MM.1S (cell line): ENCODE data around the gene TOM1L1.

ENCODE experiments used
- DNase-seq: peaks from one replicate; pipeline ENCODE4 v3.0.0-alpha.2; 2015
- H2AFZ ChIP-seq: fragments of 300-600 bp; sonication (generic); 2 replicates; pipeline ENCODE4 v1.6.0; 2016; ENCODE audit warnings: antibody characterized with exemption, low read length
- H3F3A ChIP-seq: fragments of 300-600 bp; sonication (generic); 2 replicates; pipeline ENCODE4 v1.6.1; 2016; ENCODE audit warnings: mild to moderate bottlenecking, antibody characterized with exemption, low read length, moderate library complexity, mixed read lengths; ENCODE audit not compliant: insufficient read depth
- H3K27ac ChIP-seq: fragments of 300-600 bp; sonication (generic); 2 replicates; pipeline ENCODE4 v1.5.1; 2016; ENCODE audit warnings: mild to moderate bottlenecking, low read length
- H3K27me3 ChIP-seq: fragments of 300-600 bp; sonication (generic); replicated peaks from 2 replicates; pipeline ENCODE4 v1.6.0; 2016; ENCODE audit warnings: low read length; ENCODE audit not compliant: insufficient read depth
- H3K36me3 ChIP-seq: fragments of 300-600 bp; sonication (generic); replicated peaks from 2 replicates; pipeline ENCODE4 v1.6.1; 2016; ENCODE audit warnings: mild to moderate bottlenecking, low read length, mixed read lengths; ENCODE audit not compliant: insufficient read depth
- H3K4me1 ChIP-seq: fragments of 300-600 bp; sonication (generic); 2 replicates; pipeline ENCODE4 v1.6.1; 2016; ENCODE audit warnings: low read length, mixed read lengths
- H3K4me2 ChIP-seq: fragments of 300-600 bp; sonication (generic); 2 replicates; pipeline ENCODE4 v1.6.0; 2016; ENCODE audit warnings: low read depth, low read length
- H3K4me3 ChIP-seq: fragments of 300-600 bp; sonication (generic); 2 replicates; pipeline ENCODE4 v1.5.1; 2016; ENCODE audit warnings: low read length, mixed read lengths
- H3K79me2 ChIP-seq: fragments of 300-600 bp; sonication (generic); 2 replicates; pipeline ENCODE4 v1.6.1; 2016; ENCODE audit warnings: mixed run types, low read length, mixed read lengths
- H3K9ac ChIP-seq: fragments of 300-600 bp; sonication (generic); 2 replicates; pipeline ENCODE4 v1.6.1; 2016; ENCODE audit warnings: low read length, mixed read lengths
- H3K9me2 ChIP-seq: fragments of 300-600 bp; sonication (generic); replicated peaks from 2 replicates; pipeline ENCODE4 v1.6.1; 2016; ENCODE audit warnings: mild to moderate bottlenecking, low read length, mixed read lengths; ENCODE audit not compliant: insufficient read depth
- H3K9me3 ChIP-seq: fragments of 300-600 bp; sonication (generic); replicated peaks from 2 replicates; pipeline ENCODE4 v1.6.1; 2016; ENCODE audit warnings: mild to moderate bottlenecking, low read length, mixed read lengths; ENCODE audit not compliant: insufficient read depth
- H4K20me1 ChIP-seq: fragments of 300-600 bp; sonication (generic); 2 replicates; pipeline ENCODE4 v1.6.1; 2016; ENCODE audit warnings: mild to moderate bottlenecking, low read length, moderate library complexity, mixed read lengths; ENCODE audit not compliant: insufficient read depth
- EZH2 ChIP-seq: fragments of 300-600 bp; sonication (generic); optimal IDR thresholded peaks from 2 replicates; pipeline ENCODE3; 2017; ENCODE audit warnings: low read depth, mild to moderate bottlenecking, antibody characterized with exemption, low read length, mixed read lengths
- EZH2phosphoT487 ChIP-seq: fragments of 300-600 bp; sonication (generic); IDR thresholded peaks from 2 replicates; pipeline ENCODE4 v1.6.1; 2018; ENCODE audit warnings: antibody characterized with exemption, low read length
- TF ChIP-seq, protein P1 (sequence below): fragments of 300-600 bp; sonication (generic); IDR thresholded peaks from 2 replicates; pipeline ENCODE4 v1.5.1; 2016; ENCODE audit warnings: antibody characterized with exemption, low read length, mixed read lengths

Gene TOM1L1

DNA sequence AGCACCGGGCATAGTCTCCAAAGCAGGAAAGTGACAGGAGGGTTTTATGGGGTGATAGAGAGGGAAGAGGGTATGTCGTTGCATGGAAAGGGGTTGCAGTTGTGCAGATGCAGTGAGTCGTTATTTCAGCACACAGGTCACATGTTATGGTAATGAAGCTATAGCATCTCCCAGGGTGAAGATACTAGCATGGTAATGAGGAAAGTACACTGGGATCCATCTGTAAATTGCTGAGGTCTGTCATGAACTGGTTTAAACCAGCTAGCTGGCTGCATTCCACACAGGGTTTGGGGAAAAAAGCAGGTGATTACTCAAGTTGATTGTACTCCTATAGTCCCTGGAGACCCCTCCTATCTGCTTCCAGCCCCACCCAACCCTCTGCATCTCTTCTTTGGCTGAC, 56.1 kb downstream of the TOM1L1 start:
- H3K4me1 ChIP-seq = no peaks in the 10 kb centered on the region
- TF ChIP-seq, protein P1, sequence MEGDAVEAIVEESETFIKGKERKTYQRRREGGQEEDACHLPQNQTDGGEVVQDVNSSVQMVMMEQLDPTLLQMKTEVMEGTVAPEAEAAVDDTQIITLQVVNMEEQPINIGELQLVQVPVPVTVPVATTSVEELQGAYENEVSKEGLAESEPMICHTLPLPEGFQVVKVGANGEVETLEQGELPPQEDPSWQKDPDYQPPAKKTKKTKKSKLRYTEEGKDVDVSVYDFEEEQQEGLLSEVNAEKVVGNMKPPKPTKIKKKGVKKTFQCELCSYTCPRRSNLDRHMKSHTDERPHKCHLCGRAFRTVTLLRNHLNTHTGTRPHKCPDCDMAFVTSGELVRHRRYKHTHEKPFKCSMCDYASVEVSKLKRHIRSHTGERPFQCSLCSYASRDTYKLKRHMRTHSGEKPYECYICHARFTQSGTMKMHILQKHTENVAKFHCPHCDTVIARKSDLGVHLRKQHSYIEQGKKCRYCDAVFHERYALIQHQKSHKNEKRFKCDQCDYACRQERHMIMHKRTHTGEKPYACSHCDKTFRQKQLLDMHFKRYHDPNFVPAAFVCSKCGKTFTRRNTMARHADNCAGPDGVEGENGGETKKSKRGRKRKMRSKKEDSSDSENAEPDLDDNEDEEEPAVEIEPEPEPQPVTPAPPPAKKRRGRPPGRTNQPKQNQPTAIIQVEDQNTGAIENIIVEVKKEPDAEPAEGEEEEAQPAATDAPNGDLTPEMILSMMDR = no peak
- TF ChIP-seq EZH2phosphoT487 (no peak), EZH2 (no peak)
- H3K9me3 ChIP-seq = no peaks in the 10 kb centered on the region
- no peak overlapping the region for H3K4me2 ChIP-seq
- 0 out of 2 replicates have a peak, but pooled peaks cover 3% of the 10 kb centered on the region for H3K36me3 ChIP-seq
- H3K79me2 ChIP-seq = no peaks in the 10 kb centered on the region
- no peak overlapping the region for H3K9ac ChIP-seq
- DNase-seq = no peak
- H3K4me3 ChIP-seq = no peak overlapping the region
- H4K20me1 ChIP-seq = no peaks in the 10 kb centered on the region
- H3K9me2 ChIP-seq = no peaks in the 10 kb centered on the region
- no peaks in the 10 kb centered on the region for H3K27me3 ChIP-seq
- no peaks in the 10 kb centered on the region for H3F3A ChIP-seq
- no peak overlapping the region for H3K27ac ChIP-seq
- H2AFZ ChIP-seq = no peak overlapping the region

DNA sequence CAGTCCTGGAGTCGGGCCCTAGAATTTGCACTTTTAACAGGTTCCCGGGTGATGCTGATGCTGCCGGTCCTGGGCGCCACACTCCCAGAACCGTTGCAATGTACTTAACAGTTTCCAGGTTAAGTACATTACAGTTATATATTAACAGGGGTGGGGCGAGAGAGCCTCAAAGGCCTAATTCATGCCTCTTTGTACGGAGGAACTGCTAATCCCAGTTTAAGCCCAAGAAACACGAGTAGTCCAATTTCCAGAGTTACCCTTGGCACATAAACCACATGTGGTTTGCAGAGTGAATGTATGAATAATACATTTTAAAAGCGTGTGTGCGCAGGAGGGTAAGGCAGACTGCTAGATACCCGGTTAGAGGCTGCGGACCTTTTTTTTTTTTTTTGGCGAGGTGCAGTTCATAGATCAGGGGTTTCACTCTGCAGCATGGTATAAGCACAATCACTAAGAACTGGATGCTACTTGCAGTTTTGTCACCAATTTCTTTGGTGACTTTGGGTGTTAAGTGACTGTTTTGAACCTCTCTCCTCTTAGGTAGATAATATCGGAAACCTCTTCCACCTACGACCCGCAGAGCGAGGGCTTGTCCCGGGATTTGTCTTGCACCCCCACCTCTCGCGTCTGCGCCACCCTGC, 67.1 kb downstream of the TOM1L1 start:
- no peaks in the 10 kb centered on the region for H3K9me2 ChIP-seq
- TF ChIP-seq, protein P1 = peak; percentile 54
- TF ChIP-seq EZH2 = no peak
- peaks cover 11% of the 10 kb centered on the region for H3K36me3 ChIP-seq
- peak overlapping the region; percentile 86 for H3K9ac ChIP-seq
- H3K79me2 ChIP-seq = peaks cover 27% of the 10 kb centered on the region
- H2AFZ ChIP-seq = peak overlapping the region; percentile 90
- no peaks in the 10 kb centered on the region for H3K9me3 ChIP-seq
- H3K4me1 ChIP-seq = peaks cover 14% of the 10 kb centered on the region; the same call in 1 of the 2 replicates
- peak; percentile 63 for DNase-seq
- H4K20me1 ChIP-seq = no peaks in the 10 kb centered on the region
- H3F3A ChIP-seq = no peaks in the 10 kb centered on the region
- H3K4me2 ChIP-seq = peak overlapping the region; percentile 89
- H3K27ac ChIP-seq = peak overlapping the region; percentile 41; the same call in 1 of the 2 replicates
- peak overlapping the region; percentile 78 for H3K4me3 ChIP-seq
- no peaks in the 10 kb centered on the region for H3K27me3 ChIP-seq

DNA sequence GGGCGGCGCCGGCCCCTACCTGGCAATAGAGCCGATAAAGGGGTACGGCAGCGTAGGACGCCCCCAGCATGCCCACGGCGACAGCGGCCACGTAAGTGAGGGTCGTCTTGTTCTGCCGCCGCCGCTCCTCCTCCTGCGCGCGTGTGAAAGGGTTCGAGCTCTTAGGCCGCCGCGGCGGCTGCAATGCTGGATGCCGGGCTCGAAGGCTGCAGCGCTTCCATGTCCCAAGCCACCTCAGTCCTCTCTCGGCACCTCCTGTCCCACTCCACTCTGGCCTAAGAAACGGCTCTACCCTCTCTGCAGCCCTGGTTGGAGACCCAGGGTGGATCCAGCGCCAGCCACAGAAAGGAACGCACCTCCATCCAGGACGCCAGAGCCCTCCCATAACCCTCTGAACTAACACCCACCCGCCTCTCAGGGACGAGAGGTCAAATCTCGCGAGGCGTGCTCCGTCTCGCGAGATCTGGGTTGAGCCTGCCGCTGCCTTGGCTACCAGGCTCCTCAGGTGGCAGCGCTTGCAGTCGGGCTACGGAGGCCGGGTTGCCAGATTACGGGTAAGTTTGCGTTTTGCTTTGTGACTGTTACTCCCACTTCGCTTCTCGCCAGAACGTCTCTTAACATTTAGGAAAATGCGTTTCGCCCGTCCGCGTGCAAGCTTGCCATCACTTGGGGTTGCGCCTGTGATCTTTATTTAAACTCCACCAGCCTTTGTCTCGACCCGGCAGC, 67.8 kb downstream of the TOM1L1 start, which contains the start of the genes COX11 and STXBP4:
Gene COX11, minus strand, starts transcription at position 393 of the 726 bp plus-strand sequence. Its CDS starts 8 bp downstream, at position 385.
Gene STXBP4, plus strand, starts transcription at position 504 of the 726 bp plus-strand sequence. CDS start 17,455 bp downstream, outside the sequence.
- peak within 1 kb of the TSS; percentile 89 for H3K4me2 ChIP-seq
- peaks cover 7% of the 10 kb centered on the region; the same call in 1 of the 2 replicates for H3K36me3 ChIP-seq
- peak within 1 kb of the TSS; percentile 41; the same call in 1 of the 2 replicates for H3K27ac ChIP-seq
- no peaks in the 10 kb centered on the region for H3K27me3 ChIP-seq
- H3K4me1 ChIP-seq = peaks cover 14% of the 10 kb centered on the region; the same call in 1 of the 2 replicates
- no peaks in the 10 kb centered on the region for H3K9me2 ChIP-seq
- no peaks in the 10 kb centered on the region for H3F3A ChIP-seq
- peak within 1 kb of the TSS; percentile 78 for H3K4me3 ChIP-seq
- peak within 1 kb of the TSS; percentile 90 for H2AFZ ChIP-seq
- no peaks in the 10 kb centered on the region for H3K9me3 ChIP-seq
- peak within 1 kb of the TSS; percentile 86 for H3K9ac ChIP-seq
- peak; percentile 98 for DNase-seq
- no peak for TF ChIP-seq EZH2
- TF ChIP-seq EZH2phosphoT487 = no peak
- TF ChIP-seq, protein P1 = no peak
- H4K20me1 ChIP-seq = no peaks in the 10 kb centered on the region
- peaks cover 27% of the 10 kb centered on the region for H3K79me2 ChIP-seq
